HFF-Myc (cell line): ENCODE measurements around the gene PEX16.

Source experiments
- DNase-seq: peaks from one replicate; pipeline ENCODE4 v3.0.0-alpha.2; 2011; ENCODE audit warnings: low read depth; ENCODE audit errors: extremely low read depth
- H3K4me3 ChIP-seq: replicated peaks from 2 replicates; pipeline ENCODE4 v1.5.1; 2011; ENCODE audit warnings: low read depth, mild to moderate bottlenecking, control low read depth, low read length
- TF ChIP-seq, protein P1 (sequence below): IDR thresholded peaks from 2 replicates; pipeline ENCODE4 v1.5.1; 2012; ENCODE audit warnings: mild to moderate bottlenecking, low read depth, low read length, control low read depth; ENCODE audit errors: missing control alignments

The PEX16 gene

DNA sequence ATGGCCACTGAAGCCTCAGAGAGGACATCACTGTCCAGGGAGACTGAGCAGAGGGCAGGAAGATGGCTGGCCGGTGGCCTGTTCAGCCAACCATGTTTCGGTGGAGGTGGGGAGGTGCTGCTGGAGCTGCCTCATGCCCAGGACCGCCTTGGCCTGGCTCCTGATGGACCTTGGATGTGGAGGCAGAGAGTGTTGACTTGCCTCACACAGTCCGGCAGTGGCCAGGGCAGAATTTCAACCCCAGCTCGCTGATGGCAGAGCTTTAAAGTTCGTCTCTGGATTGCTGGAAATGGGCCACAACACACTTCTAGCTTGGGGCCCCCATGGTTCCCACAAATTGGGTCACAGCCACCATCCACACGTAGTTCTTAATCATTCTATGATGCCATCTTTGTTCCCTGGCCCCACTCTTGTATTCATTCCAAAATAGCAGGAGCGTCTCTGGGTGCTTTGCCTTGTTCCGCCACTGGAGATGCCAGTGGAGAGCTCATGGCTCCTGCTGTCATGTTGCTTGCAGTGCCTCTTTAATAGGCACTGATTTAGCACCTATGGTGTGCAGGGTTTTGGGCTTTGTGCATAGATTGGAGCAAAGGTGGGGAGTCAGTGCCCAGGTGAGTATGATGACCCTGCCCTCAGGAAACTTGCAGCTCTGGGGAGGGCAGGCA lies 26.7 kb downstream of the PEX16 start:
- DNase-seq: no peak
- TF ChIP-seq, protein P1, sequence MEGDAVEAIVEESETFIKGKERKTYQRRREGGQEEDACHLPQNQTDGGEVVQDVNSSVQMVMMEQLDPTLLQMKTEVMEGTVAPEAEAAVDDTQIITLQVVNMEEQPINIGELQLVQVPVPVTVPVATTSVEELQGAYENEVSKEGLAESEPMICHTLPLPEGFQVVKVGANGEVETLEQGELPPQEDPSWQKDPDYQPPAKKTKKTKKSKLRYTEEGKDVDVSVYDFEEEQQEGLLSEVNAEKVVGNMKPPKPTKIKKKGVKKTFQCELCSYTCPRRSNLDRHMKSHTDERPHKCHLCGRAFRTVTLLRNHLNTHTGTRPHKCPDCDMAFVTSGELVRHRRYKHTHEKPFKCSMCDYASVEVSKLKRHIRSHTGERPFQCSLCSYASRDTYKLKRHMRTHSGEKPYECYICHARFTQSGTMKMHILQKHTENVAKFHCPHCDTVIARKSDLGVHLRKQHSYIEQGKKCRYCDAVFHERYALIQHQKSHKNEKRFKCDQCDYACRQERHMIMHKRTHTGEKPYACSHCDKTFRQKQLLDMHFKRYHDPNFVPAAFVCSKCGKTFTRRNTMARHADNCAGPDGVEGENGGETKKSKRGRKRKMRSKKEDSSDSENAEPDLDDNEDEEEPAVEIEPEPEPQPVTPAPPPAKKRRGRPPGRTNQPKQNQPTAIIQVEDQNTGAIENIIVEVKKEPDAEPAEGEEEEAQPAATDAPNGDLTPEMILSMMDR: no peak
- no peak overlapping the region for H3K4me3 ChIP-seq

DNA sequence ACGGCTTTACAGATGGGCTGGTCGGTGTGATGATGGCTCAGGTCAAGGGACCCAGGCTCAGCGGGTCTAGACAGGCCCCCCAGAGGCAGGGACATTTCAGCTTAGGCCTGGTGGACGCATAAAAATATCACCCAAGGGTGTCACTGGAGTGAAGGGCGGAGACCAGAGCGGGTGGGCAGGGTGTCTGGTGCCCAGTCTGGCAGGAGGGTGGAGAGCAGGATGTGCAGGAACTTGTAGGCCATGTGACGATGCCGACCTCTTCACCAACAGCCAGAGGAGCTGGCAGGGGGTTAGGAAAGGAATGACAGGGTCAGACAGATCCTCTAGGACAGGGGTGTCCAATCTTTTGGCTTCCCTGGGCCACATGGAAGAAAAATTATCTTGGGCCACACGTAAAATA lies 27.7 kb downstream of the PEX16 start:
- DNase-seq: no peak
- H3K4me3 ChIP-seq: no peak overlapping the region
- TF ChIP-seq, protein P1: no peak

DNA sequence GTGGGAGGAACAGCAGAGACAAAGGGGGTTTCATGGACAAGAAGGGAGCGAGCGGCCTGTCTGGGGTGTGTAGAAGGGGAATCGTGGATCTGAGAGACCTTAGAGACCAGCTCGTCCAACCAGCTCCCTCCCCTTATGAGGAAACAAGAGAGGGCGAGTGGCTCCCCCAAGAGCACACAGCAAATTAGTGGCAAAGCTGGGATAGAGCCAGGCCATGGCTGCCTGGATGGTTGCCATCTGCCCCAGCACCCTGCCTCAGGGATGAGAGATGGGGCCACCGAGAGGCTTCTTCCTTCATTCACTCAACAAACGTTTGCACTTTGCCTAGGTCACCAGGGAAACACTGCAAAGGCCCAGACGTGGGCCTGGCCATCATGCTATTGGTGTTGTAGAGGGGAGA lies 28.1 kb downstream of the PEX16 start:
- no peak for DNase-seq
- H3K4me3 ChIP-seq: no peak overlapping the region
- TF ChIP-seq, protein P1: no peak

DNA sequence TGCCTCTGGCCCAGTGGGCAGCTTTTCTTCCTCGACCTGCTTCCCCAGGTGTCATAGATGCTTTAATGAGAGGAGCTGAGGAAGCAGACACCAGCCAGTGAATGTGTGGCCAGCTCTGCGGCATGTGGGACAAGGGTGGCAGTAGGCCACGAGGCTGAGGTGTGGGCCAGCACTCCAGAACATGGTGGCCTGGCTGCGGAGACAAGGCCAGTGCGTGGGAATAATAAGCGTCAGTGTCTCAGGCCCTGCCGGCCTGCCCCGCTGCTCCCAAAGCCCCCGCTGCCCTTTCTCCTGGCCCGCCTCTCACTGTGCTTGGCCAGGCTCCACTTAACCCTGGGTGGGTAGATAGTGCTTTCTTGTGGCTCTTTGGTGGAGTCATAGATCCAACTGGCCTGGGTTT lies 30.1 kb downstream of the PEX16 start:
- TF ChIP-seq, protein P1: no peak
- no peak overlapping the region for H3K4me3 ChIP-seq
- no peak for DNase-seq

DNA sequence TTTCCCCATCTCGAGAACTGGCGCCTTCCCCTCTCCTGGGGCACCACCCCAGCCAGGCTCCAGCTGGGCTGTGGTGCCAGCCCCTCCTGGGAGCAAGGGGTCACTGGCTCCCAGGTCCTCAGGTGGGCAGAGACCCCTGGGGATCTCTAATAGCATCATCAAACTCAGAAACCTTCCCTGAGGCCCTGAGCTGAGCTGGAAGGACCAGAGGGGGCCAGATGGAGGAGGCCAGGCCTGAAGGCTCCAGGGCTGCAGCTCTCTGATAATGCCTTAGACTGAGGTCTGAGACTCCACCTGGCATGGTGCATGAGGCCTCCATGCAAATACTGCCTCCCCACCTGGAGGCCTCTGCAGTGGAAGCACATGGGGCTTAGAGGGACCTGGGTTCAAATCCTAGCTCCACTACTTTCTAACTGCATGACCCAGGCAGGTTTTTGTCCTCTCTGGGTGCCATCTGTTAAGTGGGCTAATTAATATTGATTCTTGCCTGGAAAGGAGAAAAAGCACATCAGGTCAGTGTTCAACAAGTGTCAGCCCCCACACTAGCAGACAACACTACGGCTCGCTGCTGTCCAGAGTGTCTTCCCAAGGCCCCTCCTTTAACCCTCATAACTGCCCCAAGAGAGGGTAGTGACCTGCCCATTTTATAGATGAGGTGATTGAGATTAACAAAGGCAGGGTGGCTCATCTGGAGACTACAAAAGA lies 30.7 kb downstream of the PEX16 start:
- TF ChIP-seq, protein P1: no peak
- DNase-seq: no peak
- no peak overlapping the region for H3K4me3 ChIP-seq

DNA sequence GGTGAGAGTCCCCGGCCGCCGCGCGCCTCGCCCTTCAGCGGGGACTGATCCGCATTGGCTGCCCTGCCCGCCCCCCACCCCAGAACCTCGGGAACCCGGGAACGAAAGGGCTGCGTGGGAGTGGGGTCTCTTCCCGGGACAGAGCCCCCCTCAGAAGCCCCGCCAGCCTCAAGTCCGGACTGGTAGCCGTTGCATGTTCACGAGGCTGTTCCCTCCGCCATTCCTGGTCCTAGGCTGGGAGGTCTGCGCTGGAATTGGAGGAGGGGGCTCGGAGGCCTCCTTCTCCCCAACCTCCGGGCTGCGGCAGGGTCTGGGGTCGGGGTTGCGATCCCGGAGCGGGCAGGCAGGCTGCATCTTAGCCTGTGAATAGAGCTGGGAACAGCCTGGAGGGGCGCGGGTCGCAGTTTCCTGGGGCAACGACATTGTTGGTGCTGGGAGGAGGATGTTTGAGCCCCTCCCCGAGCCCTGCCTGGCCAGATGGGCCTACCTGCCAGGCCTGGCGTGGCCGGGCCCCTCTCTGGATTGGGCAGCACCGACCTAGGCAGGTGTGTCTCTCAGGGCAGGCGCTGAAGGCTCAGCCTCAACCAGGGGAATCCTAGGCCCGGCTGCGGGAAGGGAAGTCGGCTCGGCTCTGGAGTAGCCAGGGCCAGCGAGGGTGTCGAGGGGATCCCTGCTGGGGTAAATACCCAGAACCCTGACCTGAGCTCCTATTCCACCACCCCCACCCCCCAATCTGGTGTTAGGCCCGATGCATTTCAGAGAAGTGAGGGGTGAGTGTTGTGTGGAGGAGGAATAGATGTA lies 31.6 kb downstream of the PEX16 start:
- TF ChIP-seq, protein P1: no peak
- H3K4me3 ChIP-seq: peak overlapping the region; percentile 40
- DNase-seq: no peak
